HL-60 (cell line): ENCODE measurements around the gene EOLA1.
"Not testable (repeated sequence)": the region's sequence is repeated elsewhere in the genome, so short reads cannot be mapped to it uniquely, and the experiment has no call there.

Source experiments
- DNase-seq, 2 experiments: peaks; one replicate each; pipeline ENCODE4 v3.0.0-alpha.2; 2010 to 2020; ENCODE audit warnings: low read depth in 1 of 2, low spot score in 1 of 2
- H3K27ac ChIP-seq: fragments of 250-450 bp; sonication (Bioruptor Pico); replicated peaks from 2 replicates; pipeline ENCODE4 v1.5.1; 2020; ENCODE audit warnings: mild to moderate bottlenecking, moderate library complexity
- H3K27me3 ChIP-seq: fragments of 250-450 bp; sonication (Bioruptor Pico); 2 replicates; pipeline ENCODE4 v1.5.1; 2021; ENCODE audit warnings: mild to moderate bottlenecking, moderate library complexity; ENCODE audit not compliant: insufficient read depth, poor library complexity, severe bottlenecking
- H3K4me3 ChIP-seq: replicated peaks from 2 replicates; pipeline ENCODE4 v1.5.1; 2011; ENCODE audit warnings: mild to moderate bottlenecking, control low read depth, low read length; ENCODE audit not compliant: insufficient read depth
- GABPA ChIP-seq: IDR thresholded peaks from 2 replicates; pipeline ENCODE4 v1.6.1; 2012; ENCODE audit warnings: low read depth
- POLR2AphosphoS5 ChIP-seq: IDR thresholded peaks from 2 replicates; pipeline ENCODE4 v1.6.1; 2012; ENCODE audit warnings: low read depth
- SPI1 ChIP-seq: IDR thresholded peaks from 2 replicates; pipeline ENCODE4 v1.6.1; 2012; ENCODE audit warnings: low read depth, mild to moderate bottlenecking, borderline replicate concordance
- TF ChIP-seq, protein P1 (sequence below): IDR thresholded peaks from one replicate; pipeline ENCODE4 v1.5.1; 2011; ENCODE audit warnings: low read length, control low read depth, inconsistent platforms; ENCODE audit not compliant: insufficient read depth
- TF ChIP-seq, protein P2 (sequence below): IDR thresholded peaks from 2 replicates; pipeline ENCODE4 v1.6.1; 2012; ENCODE audit warnings: low read depth; ENCODE audit not compliant: insufficient replicate concordance

The EOLA1 gene

GRCh38 chrX:149516604-149517003, 24.2 kb upstream of the EOLA1 start:
- Histone ChIP-seq H3K27ac (peak overlapping the region; percentile 24; the same call in 1 of the 2 replicates), H3K4me3 (no peak overlapping the region), H3K27me3 (no peaks in the 10 kb centered on the region)
- TF ChIP-seq POLR2AphosphoS5 (no peak), SPI1 (no peak), GABPA (no peak)
- TF ChIP-seq, protein P1, sequence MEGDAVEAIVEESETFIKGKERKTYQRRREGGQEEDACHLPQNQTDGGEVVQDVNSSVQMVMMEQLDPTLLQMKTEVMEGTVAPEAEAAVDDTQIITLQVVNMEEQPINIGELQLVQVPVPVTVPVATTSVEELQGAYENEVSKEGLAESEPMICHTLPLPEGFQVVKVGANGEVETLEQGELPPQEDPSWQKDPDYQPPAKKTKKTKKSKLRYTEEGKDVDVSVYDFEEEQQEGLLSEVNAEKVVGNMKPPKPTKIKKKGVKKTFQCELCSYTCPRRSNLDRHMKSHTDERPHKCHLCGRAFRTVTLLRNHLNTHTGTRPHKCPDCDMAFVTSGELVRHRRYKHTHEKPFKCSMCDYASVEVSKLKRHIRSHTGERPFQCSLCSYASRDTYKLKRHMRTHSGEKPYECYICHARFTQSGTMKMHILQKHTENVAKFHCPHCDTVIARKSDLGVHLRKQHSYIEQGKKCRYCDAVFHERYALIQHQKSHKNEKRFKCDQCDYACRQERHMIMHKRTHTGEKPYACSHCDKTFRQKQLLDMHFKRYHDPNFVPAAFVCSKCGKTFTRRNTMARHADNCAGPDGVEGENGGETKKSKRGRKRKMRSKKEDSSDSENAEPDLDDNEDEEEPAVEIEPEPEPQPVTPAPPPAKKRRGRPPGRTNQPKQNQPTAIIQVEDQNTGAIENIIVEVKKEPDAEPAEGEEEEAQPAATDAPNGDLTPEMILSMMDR, result no peak
- TF ChIP-seq, protein P2, sequence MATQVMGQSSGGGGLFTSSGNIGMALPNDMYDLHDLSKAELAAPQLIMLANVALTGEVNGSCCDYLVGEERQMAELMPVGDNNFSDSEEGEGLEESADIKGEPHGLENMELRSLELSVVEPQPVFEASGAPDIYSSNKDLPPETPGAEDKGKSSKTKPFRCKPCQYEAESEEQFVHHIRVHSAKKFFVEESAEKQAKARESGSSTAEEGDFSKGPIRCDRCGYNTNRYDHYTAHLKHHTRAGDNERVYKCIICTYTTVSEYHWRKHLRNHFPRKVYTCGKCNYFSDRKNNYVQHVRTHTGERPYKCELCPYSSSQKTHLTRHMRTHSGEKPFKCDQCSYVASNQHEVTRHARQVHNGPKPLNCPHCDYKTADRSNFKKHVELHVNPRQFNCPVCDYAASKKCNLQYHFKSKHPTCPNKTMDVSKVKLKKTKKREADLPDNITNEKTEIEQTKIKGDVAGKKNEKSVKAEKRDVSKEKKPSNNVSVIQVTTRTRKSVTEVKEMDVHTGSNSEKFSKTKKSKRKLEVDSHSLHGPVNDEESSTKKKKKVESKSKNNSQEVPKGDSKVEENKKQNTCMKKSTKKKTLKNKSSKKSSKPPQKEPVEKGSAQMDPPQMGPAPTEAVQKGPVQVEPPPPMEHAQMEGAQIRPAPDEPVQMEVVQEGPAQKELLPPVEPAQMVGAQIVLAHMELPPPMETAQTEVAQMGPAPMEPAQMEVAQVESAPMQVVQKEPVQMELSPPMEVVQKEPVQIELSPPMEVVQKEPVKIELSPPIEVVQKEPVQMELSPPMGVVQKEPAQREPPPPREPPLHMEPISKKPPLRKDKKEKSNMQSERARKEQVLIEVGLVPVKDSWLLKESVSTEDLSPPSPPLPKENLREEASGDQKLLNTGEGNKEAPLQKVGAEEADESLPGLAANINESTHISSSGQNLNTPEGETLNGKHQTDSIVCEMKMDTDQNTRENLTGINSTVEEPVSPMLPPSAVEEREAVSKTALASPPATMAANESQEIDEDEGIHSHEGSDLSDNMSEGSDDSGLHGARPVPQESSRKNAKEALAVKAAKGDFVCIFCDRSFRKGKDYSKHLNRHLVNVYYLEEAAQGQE, result no peak
- DNase-seq, result no peak

DNA sequence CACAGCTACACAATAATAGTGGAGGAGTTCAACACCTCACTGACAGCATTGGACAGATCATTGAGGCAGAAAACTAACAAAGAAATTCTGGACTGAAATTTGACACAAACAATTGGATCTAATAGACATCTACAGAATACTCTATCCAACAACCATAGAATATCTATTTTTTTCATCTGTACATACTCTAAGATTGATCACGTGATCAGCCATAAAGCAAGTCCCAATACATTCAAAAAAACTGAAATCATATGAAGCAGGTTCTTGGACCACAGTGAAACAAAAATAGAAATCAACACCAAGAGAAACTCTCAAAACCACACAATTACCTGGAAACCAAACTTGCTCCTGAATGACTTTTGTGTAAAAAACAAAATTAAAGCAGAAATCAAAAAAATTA, 23.5 kb upstream of the EOLA1 start:
- Histone ChIP-seq H3K27me3 (no peaks in the 10 kb centered on the region), H3K27ac (no peak overlapping the region), H3K4me3 (no peak overlapping the region)
- TF ChIP-seq GABPA (no peak), SPI1 (no peak), POLR2AphosphoS5 (no peak)
- TF ChIP-seq, protein P2, result no peak
- TF ChIP-seq, protein P1, result no peak
- DNase-seq, result no peak

GRCh38 chrX:149518236-149518635, 22.6 kb upstream of the EOLA1 start:
- no peak for TF ChIP-seq GABPA
- TF ChIP-seq SPI1, result no peak
- TF ChIP-seq POLR2AphosphoS5, result no peak
- TF ChIP-seq, protein P2, result no peak
- TF ChIP-seq, protein P1, result no peak
- DNase-seq, result no peak
- H3K27ac ChIP-seq, result no peak overlapping the region
- no peaks in the 10 kb centered on the region for H3K27me3 ChIP-seq
- no peak overlapping the region for H3K4me3 ChIP-seq

- H3K27me3 ChIP-seq, H3K4me3 ChIP-seq, H3K27ac ChIP-seq, DNase-seq: not testable (repeated sequence)
Measured at GRCh38 chrX:149520636-149521277, 20.1 kb upstream of the EOLA1 start.
